OCI-LY1 (cell line): ENCODE measurements around the gene TNPO2.

ENCODE experiments used
- H2AFZ ChIP-seq: fragments of 200-600 bp; sonication (generic), shearing (Covaris generic); 2 replicates; pipeline ENCODE4 v1.6.0; 2014; ENCODE audit warnings: antibody characterized with exemption, mild to moderate bottlenecking, low read length
- H3F3A ChIP-seq: fragments of 200-600 bp; sonication (generic), shearing (Covaris generic); 2 replicates; pipeline ENCODE4 v1.6.0; 2014; ENCODE audit warnings: mild to moderate bottlenecking, antibody characterized with exemption, low read length, moderate library complexity; ENCODE audit not compliant: insufficient read depth
- H3K27ac ChIP-seq: fragments of 200-600 bp; sonication (generic); 2 replicates; pipeline ENCODE4 v1.5.1; 2014; ENCODE audit warnings: low read length, mixed run types, mild to moderate bottlenecking, low read depth; ENCODE audit not compliant: poor library complexity, severe bottlenecking
- H3K27me3 ChIP-seq: fragments of 200-600 bp; sonication (generic); 2 replicates; pipeline ENCODE4 v1.6.0; 2014; ENCODE audit warnings: antibody characterized with exemption, mild to moderate bottlenecking, low read length, moderate library complexity; ENCODE audit not compliant: insufficient read depth
- H3K36me3 ChIP-seq: fragments of 200-600 bp; sonication (generic); 2 replicates; pipeline ENCODE4 v1.6.1; 2014; ENCODE audit warnings: mild to moderate bottlenecking, antibody characterized with exemption, low read length, moderate library complexity, mixed read lengths; ENCODE audit not compliant: insufficient read depth
- H3K4me1 ChIP-seq: fragments of 200-600 bp; sonication (generic); 2 replicates; pipeline ENCODE4 v1.5.1; 2014; ENCODE audit warnings: mild to moderate bottlenecking, low read length, moderate library complexity; ENCODE audit not compliant: insufficient read depth, severe bottlenecking
- H3K4me2 ChIP-seq: fragments of 200-600 bp; sonication (generic), shearing (Covaris generic); 2 replicates; pipeline ENCODE4 v1.6.1; 2014; ENCODE audit warnings: low read length
- H3K4me3 ChIP-seq: fragments of 200-600 bp; sonication (generic); 2 replicates; pipeline ENCODE4 v1.5.1; 2014; ENCODE audit warnings: low read length, low read depth, mild to moderate bottlenecking, mixed read lengths; ENCODE audit not compliant: poor library complexity, severe bottlenecking
- H3K79me2 ChIP-seq: fragments of 200-600 bp; shearing (Covaris generic); 2 replicates; pipeline ENCODE4 v1.6.1; 2016; ENCODE audit warnings: mixed run types, low read length, mixed read lengths; ENCODE audit not compliant: insufficient read depth
- H3K9ac ChIP-seq: fragments of 200-600 bp; sonication (generic), shearing (Covaris generic); 2 replicates; pipeline ENCODE4 v1.6.1; 2014; ENCODE audit warnings: mild to moderate bottlenecking, low read length, mixed read lengths
- H3K9me2 ChIP-seq: fragments of 200-600 bp; sonication (generic), shearing (Covaris generic); 2 replicates; pipeline ENCODE4 v1.6.1; 2014; ENCODE audit warnings: low read depth, mild to moderate bottlenecking, low read length, mixed read lengths
- H3K9me3 ChIP-seq: fragments of 200-600 bp; shearing (Covaris generic); 2 replicates; pipeline ENCODE4 v1.6.1; 2014; ENCODE audit warnings: low read length, mixed read lengths
- H4K20me1 ChIP-seq: fragments of 200-600 bp; sonication (generic), shearing (Covaris generic); 2 replicates; pipeline ENCODE4 v1.6.0; 2016; ENCODE audit warnings: mild to moderate bottlenecking, low read length; ENCODE audit not compliant: insufficient read depth
- CTCF ChIP-seq: fragments of 200-600 bp; sonication (generic), shearing (Covaris generic); IDR thresholded peaks from 2 replicates; pipeline ENCODE4 v1.5.1; 2017; ENCODE audit warnings: mild to moderate bottlenecking, antibody characterized with exemption, low read length, moderate library complexity, mixed read lengths
- EZH2 ChIP-seq: fragments of 200-600 bp; sonication (generic), shearing (Covaris generic); IDR thresholded peaks from 2 replicates; pipeline ENCODE4 v1.8.0; 2017; ENCODE audit warnings: borderline replicate concordance, mixed run types, mild to moderate bottlenecking, antibody characterized with exemption, low read length, moderate library complexity, mixed read lengths

The TNPO2 gene

GRCh38 chr19:12689581-12690216 lies 34.0 kb downstream of the TNPO2 start:
- H3K4me2 ChIP-seq = no peak overlapping the region
- H3K9me2 ChIP-seq = no peaks in the 10 kb centered on the region
- H3K9me3 ChIP-seq = no peaks in the 10 kb centered on the region
- no peak overlapping the region for H3K4me3 ChIP-seq
- no peaks in the 10 kb centered on the region for H3F3A ChIP-seq
- no peak overlapping the region for H2AFZ ChIP-seq
- no peaks in the 10 kb centered on the region for H3K79me2 ChIP-seq
- no peaks in the 10 kb centered on the region for H3K27me3 ChIP-seq
- no peak overlapping the region for H3K27ac ChIP-seq
- H4K20me1 ChIP-seq = no peaks in the 10 kb centered on the region
- no peaks in the 10 kb centered on the region for H3K4me1 ChIP-seq
- TF ChIP-seq EZH2 = no peak
- TF ChIP-seq CTCF = no peak
- no peak overlapping the region for H3K9ac ChIP-seq
- H3K36me3 ChIP-seq = no peaks in the 10 kb centered on the region

- Histone ChIP-seq H3K4me3 (no peak overlapping the region), H3K4me1 (no peaks in the 10 kb centered on the region), H3K9me2 (no peaks in the 10 kb centered on the region), H3K79me2 (no peaks in the 10 kb centered on the region), H3K9ac (no peak overlapping the region), H3K9me3 (no peaks in the 10 kb centered on the region), H3F3A (no peaks in the 10 kb centered on the region), H3K36me3 (no peaks in the 10 kb centered on the region), H4K20me1 (no peaks in the 10 kb centered on the region), H2AFZ (no peak overlapping the region), H3K27me3 (no peaks in the 10 kb centered on the region), H3K27ac (no peak overlapping the region), H3K4me2 (no peak overlapping the region)
- TF ChIP-seq EZH2 = no peak
- no peak for TF ChIP-seq CTCF
These were observed 34.7 kb downstream of the TNPO2 start for GRCh38 chr19:12689012-12689411.

- H3K27me3 ChIP-seq = no peaks in the 10 kb centered on the region
- H3K4me1 ChIP-seq = no peaks in the 10 kb centered on the region
- H3F3A ChIP-seq = no peaks in the 10 kb centered on the region
- no peaks in the 10 kb centered on the region for H3K36me3 ChIP-seq
- no peaks in the 10 kb centered on the region for H3K9me3 ChIP-seq
- no peak within 1 kb of the TSS for H3K4me2 ChIP-seq
- no peak within 1 kb of the TSS for H3K4me3 ChIP-seq
- H3K27ac ChIP-seq = no peak within 1 kb of the TSS
- H3K79me2 ChIP-seq = no peaks in the 10 kb centered on the region
- no peak within 1 kb of the TSS for H2AFZ ChIP-seq
- TF ChIP-seq EZH2 (no peak), CTCF (no peak)
- H3K9ac ChIP-seq = no peak within 1 kb of the TSS
- no peaks in the 10 kb centered on the region for H3K9me2 ChIP-seq
- no peaks in the 10 kb centered on the region for H4K20me1 ChIP-seq
These were observed 36.1 kb downstream of the TNPO2 start, which contains the start of gene GNG14 for GRCh38 chr19:12687496-12688196. TSS of gene GNG14 (plus strand) at chr19:12687998. CDS start at chr19:12688049, 51 bp downstream.
